HFFc6 (cell line): Measurements from ENCODE around the gene POLR2A. TPM values are rescaled to one million over a fixed set of nuclear protein-coding genes. Genes with fewer than 3 reads are reported as not detected.
"Not testable (repeated sequence)": the region's sequence is repeated elsewhere in the genome, so short reads cannot be mapped to it uniquely, and the experiment has no call there.

Experiments
- DNase-seq: peaks from one replicate; pipeline ENCODE4 v3.0.0-alpha.2; 2018
- H3K27ac Mint-ChIP-seq: 2 replicates; pipeline ENCODE4 v1.8.0; 2020; ENCODE audit warnings: mild to moderate bottlenecking, mixed read lengths
- H3K27me3 Mint-ChIP-seq: 2 replicates; pipeline ENCODE4 v1.8.0; 2021; ENCODE audit warnings: mild to moderate bottlenecking, moderate library complexity, mixed read lengths; ENCODE audit not compliant: insufficient read depth
- H3K36me3 Mint-ChIP-seq: 2 replicates; pipeline ENCODE4 v1.8.0; 2021; ENCODE audit warnings: low read depth, mixed read lengths
- H3K4me1 Mint-ChIP-seq: 2 replicates; pipeline ENCODE4 v1.8.0; 2020; ENCODE audit warnings: low read depth, mixed read lengths
- H3K4me3 Mint-ChIP-seq: 2 replicates; pipeline ENCODE4 v1.8.0; 2020; ENCODE audit warnings: mild to moderate bottlenecking, moderate library complexity, mixed read lengths
- H3K9me3 Mint-ChIP-seq: 2 replicates; pipeline ENCODE4 v1.8.0; 2020; ENCODE audit warnings: mild to moderate bottlenecking, mixed read lengths
- total RNA-seq, 6 experiments: library from RNA; stranded (reverse); fragmentation: NEBNext Ultra II Directional; extraction: Animal tissue kit (Norgen Biotek cat#: 25700); gene quantifications; 2 replicates in 1 of 6; 3 replicates in 5 of 6; pipeline ENCODE4 v1.2.3, GENCODE V29; 2021
- TF ChIP-seq, protein P1 (sequence below): fragments of 200-600 bp; sonication (generic); IDR thresholded peaks from 2 replicates; pipeline ENCODE4 v1.5.0; 2021; ENCODE audit warnings: antibody characterized with exemption, mild to moderate bottlenecking

Gene POLR2A
- total RNA-seq, 6 experiments from 2014 or later: 111 to 127 (median 118) TPM

DNA sequence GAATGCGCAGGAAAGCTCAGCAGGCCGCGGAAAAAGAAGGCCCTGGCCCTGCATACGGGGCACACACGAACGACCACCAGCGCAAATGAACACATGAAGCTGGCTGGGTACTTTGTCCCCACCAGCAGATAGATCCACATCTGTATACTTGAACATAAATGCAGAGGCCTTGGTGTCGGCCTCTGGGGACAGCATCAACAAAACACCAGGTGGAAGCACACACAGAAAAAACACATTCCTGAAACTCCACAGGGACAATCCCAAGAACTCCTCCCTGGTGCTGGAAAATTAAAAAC lies 4.1 kb upstream of the POLR2A start:
- peaks cover 18% of the 10 kb centered on the region for H3K27me3 Mint-ChIP-seq
- TF ChIP-seq, protein P1, sequence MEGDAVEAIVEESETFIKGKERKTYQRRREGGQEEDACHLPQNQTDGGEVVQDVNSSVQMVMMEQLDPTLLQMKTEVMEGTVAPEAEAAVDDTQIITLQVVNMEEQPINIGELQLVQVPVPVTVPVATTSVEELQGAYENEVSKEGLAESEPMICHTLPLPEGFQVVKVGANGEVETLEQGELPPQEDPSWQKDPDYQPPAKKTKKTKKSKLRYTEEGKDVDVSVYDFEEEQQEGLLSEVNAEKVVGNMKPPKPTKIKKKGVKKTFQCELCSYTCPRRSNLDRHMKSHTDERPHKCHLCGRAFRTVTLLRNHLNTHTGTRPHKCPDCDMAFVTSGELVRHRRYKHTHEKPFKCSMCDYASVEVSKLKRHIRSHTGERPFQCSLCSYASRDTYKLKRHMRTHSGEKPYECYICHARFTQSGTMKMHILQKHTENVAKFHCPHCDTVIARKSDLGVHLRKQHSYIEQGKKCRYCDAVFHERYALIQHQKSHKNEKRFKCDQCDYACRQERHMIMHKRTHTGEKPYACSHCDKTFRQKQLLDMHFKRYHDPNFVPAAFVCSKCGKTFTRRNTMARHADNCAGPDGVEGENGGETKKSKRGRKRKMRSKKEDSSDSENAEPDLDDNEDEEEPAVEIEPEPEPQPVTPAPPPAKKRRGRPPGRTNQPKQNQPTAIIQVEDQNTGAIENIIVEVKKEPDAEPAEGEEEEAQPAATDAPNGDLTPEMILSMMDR: no peak
- H3K36me3 Mint-ChIP-seq: peaks cover 12% of the 10 kb centered on the region
- peaks cover 76% of the 10 kb centered on the region for H3K4me1 Mint-ChIP-seq
- peak overlapping the region; percentile 96 for H3K27ac Mint-ChIP-seq
- peak; percentile 6 for DNase-seq
- no peaks in the 10 kb centered on the region for H3K9me3 Mint-ChIP-seq
- peak overlapping the region; percentile 91 for H3K4me3 Mint-ChIP-seq

DNA sequence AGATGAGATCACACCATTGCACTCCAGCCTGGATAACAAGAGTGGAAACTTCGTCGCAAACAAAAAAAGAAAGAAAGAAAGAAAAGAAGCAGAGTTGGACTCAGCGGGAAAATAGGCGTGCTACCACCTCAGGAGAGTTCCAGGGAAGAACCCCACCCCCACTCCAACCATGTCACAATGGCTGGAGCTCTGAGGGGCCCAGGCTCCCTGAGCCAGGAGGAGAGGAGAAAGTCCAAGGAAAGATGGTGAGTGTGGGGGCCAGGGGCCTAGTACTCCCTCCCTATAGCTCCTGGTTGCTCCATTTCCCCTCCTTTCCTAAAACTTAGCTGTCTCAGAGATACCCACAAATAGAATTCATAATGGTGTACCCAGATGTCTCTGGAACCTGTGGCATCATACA lies 2.9 kb upstream of the POLR2A start, which contains the start of gene SLC35G6:
TSS of gene SLC35G6 (plus strand) at position 172 of the 400 bp plus-strand sequence. CDS start at position 243, 71 bp downstream.
- Mint-ChIP-seq H3K27ac (peak within 1 kb of the TSS; percentile 100), H3K27me3 (peaks cover 14% of the 10 kb centered on the region), H3K4me3 (peak within 1 kb of the TSS; percentile 91), H3K4me1 (peaks cover 77% of the 10 kb centered on the region), H3K36me3 (peaks cover 16% of the 10 kb centered on the region)
- not testable (repeated sequence) for H3K9me3 Mint-ChIP-seq, DNase-seq

DNA sequence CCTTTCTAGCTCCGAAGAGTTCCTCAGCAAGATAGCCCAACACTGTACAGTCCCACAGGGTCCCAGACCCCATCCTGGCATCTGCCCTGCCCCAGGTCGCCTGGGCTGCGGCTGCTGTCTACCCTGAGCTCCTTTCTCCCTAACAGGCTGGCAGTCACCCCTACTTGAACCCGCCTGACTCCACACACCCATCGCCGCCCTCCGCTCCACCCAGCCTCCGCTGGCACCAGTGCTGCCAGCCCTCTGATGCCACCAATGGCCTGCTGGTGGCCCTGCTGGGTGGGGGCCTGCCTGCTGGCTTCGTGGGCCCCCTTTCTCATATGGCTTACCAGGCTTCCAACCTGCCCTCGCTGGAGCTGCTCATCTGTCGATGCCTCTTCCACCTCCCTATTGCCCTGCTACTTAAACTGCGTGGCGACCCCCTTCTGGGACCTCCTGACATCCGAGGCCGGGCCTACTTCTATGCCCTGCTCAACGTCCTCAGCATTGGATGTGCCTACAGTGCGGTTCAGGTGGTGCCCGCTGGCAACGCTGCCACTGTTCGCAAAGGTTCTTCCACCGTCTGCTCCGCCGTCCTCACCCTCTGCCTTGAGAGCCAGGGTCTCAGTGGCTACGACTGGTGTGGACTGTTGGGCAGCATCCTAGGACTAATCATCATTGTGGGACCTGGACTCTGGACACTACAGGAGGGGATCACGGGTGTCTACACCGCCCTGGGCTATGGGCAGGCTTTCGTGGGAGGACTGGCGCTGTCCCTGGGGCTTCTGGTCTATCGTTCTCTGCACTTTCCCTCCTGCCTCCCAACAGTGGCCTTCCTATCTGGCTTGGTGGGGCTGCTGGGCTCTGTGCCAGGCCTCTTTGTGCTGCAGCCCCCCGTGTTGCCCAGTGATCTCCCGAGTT lies 2.1 kb upstream of the POLR2A start:
- peak overlapping the region; percentile 100 for H3K27ac Mint-ChIP-seq
- peaks cover 18% of the 10 kb centered on the region for H3K36me3 Mint-ChIP-seq
- not testable (repeated sequence) for DNase-seq, H3K9me3 Mint-ChIP-seq
- H3K27me3 Mint-ChIP-seq: peaks cover 14% of the 10 kb centered on the region
- peak overlapping the region; percentile 99 for H3K4me3 Mint-ChIP-seq
- peaks cover 76% of the 10 kb centered on the region for H3K4me1 Mint-ChIP-seq

DNA sequence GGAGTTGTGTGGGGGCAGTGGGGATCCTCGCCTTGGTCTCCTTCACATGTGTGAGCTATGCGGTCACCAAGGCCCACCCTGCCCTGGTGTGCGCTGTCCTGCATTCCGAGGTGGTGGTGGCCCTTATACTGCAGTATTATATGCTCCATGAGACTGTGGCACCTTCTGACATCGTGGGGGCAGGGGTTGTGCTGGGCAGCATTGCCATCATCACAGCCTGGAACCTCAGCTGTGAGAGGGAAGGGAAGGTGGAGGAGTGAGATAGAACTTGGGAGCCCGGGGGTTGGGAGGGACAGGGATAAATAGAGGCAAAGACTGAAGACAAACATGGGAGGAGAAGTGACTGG lies 1.5 kb upstream of the POLR2A start:
- H3K4me1 Mint-ChIP-seq: peaks cover 76% of the 10 kb centered on the region
- H3K27ac Mint-ChIP-seq: peak overlapping the region; percentile 100
- H3K9me3 Mint-ChIP-seq, DNase-seq: not testable (repeated sequence)
- H3K27me3 Mint-ChIP-seq: peaks cover 14% of the 10 kb centered on the region
- H3K4me3 Mint-ChIP-seq: peak overlapping the region; percentile 99
- H3K36me3 Mint-ChIP-seq: peaks cover 24% of the 10 kb centered on the region

DNA sequence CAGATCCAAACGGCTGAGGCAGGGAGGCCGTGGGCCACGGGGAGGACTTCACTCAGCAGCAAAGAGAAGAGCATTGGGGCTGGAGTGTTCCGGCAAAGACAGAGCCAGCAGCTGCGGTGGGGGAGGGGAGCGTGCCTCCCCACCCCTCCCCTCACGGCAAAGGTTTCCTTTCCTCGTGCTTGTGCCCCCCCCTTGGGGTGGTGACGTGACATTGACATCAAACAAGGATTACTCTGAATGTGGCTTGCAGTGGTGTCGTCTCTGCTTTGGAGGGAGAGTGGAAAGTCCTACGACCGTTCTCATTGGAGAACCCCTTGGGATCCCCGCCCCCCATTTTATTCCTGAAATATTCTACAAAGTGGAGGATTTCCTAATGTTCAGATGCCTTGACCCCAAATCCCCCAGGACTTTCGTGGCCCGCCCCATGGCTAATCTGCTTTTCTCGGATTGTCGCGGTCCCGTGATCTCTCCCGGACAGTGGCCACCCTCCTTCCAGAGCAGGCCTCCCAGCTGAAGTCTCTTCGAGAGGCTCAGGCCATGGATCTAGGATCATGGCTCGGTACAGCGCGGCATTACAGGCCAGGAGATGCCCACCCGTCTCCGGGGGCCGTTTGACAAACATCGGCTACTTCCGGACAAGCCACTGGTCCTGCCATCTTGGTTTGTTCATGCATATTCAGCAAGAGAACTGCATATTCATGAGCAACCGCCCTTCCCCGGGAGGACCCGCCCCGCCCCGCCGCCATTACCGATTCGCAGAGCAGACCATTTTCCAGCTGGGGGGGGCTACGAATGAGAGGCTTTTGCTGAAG lies 705 bp upstream of the POLR2A start:
- H3K27ac Mint-ChIP-seq: peak overlapping the region; percentile 100
- H3K4me3 Mint-ChIP-seq: peak overlapping the region; percentile 99
- DNase-seq: peak; percentile 90
- H3K36me3 Mint-ChIP-seq: peaks cover 26% of the 10 kb centered on the region
- peaks cover 15% of the 10 kb centered on the region for H3K27me3 Mint-ChIP-seq
- TF ChIP-seq, protein P1: no peak
- no peaks in the 10 kb centered on the region for H3K9me3 Mint-ChIP-seq
- H3K4me1 Mint-ChIP-seq: peaks cover 72% of the 10 kb centered on the region

DNA sequence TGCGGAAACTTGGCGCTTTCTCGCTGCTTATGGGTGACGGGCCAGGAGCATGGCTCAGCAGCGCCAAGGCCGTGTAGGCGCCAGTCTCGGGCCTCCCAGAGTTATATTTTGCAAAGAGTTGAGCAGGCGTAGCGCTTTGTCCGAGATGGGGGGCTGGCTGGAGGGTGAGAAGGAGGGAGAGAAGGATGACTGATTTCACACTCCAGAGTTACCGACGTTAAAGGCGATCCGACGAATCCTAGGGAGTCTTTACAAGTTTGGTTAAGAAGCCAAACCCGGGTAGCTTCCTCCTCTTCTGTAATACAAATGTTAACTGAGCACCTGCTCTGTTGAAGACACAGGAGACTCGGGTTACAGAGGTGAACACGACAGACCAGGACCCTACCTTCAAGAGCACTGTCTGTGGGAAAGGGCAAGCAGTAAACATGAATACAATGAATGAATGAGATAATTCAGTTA lies 782 bp downstream of the POLR2A start:
- Mint-ChIP-seq H3K4me3 (peak overlapping the region; percentile 99), H3K27ac (peak overlapping the region; percentile 100), H3K9me3 (no peaks in the 10 kb centered on the region), H3K36me3 (peaks cover 26% of the 10 kb centered on the region), H3K4me1 (peaks cover 82% of the 10 kb centered on the region), H3K27me3 (peaks cover 15% of the 10 kb centered on the region)
- TF ChIP-seq, protein P1: 0 out of 2 replicates have a peak, but pooled peaks have one; percentile 17
- no peak for DNase-seq
